CD4-positive, alpha-beta memory T cell (primary cell): ENCODE results near the gene RNASE7. TPM values are rescaled to one million over a fixed set of nuclear protein-coding genes. Genes with fewer than 3 reads are reported as not detected.
A peak's percentile ranks its signal among the peaks of the same experiment; 100 is the strongest.

ENCODE experiments used
- CTCF ChIA-PET: fragments of 350-600 bp; sonication (Branson Sonifier 250); formaldehyde crosslinking; loops from one replicate; lab custom pipeline; 2021; ENCODE audit warnings: inconsistent platforms; ENCODE audit not compliant: partially characterized antibody; lab: Charles Lee
- POLR2A ChIA-PET: fragments of 350-600 bp; sonication (Branson Sonifier 250); formaldehyde crosslinking; loops from one replicate; lab custom pipeline; 2021; ENCODE audit not compliant: partially characterized antibody; lab: Charles Lee
- DNase-seq, 5 donors: peaks; one replicate each; pipeline versions ENCODE4 v3.0.0 to v3.0.0-alpha.2; 2020 to 2022; ENCODE audit warnings: mixed read lengths in 1 of 5
- H3K27ac ChIP-seq: one replicate; pipeline ENCODE4 v1.7.0; 2013; ENCODE audit warnings: low read depth, low read length
- H3K27me3 ChIP-seq: 2 replicates; pipeline ENCODE4 v1.7.0; 2013; ENCODE audit warnings: mild to moderate bottlenecking, low read length, moderate library complexity; ENCODE audit not compliant: insufficient read depth
- H3K36me3 ChIP-seq: 2 replicates; pipeline ENCODE4 v1.7.0; 2013; ENCODE audit warnings: mild to moderate bottlenecking, low read length, moderate library complexity; ENCODE audit not compliant: insufficient read depth
- H3K4me1 ChIP-seq: 2 replicates; pipeline ENCODE4 v1.7.0; 2013; ENCODE audit warnings: mild to moderate bottlenecking, low read length, moderate library complexity; ENCODE audit not compliant: insufficient read depth
- H3K4me3 ChIP-seq, 2 donors: one replicate each; pipeline ENCODE4 v1.7.0; 2013; ENCODE audit warnings: low read length in 2 of 2, mild to moderate bottlenecking in 1 of 2
- H3K9me3 ChIP-seq, 2 donors: one replicate each; pipeline ENCODE4 v1.7.0; 2013; ENCODE audit warnings: low read length in 2 of 2, control low read depth in 1 of 2; ENCODE audit not compliant: control insufficient read depth in 1 of 2
- H3K27ac Mint-ChIP-seq, 7 donors: one replicate each; pipeline ENCODE4 v1.8.0; 2020 to 2021; ENCODE audit warnings: mixed read lengths in 7 of 7, mild to moderate bottlenecking in 6 of 7, inconsistent platforms in 3 of 7, moderate library complexity in 3 of 7
- H3K27me3 Mint-ChIP-seq, 2 donors: one replicate each; pipeline ENCODE4 v1.8.0; 2020 to 2021; ENCODE audit warnings: mixed read lengths in 2 of 2
- H3K36me3 Mint-ChIP-seq, 2 donors: one replicate each; pipeline ENCODE4 v1.8.0; 2020 to 2021; ENCODE audit warnings: mixed read lengths in 2 of 2, inconsistent platforms in 1 of 2, mild to moderate bottlenecking in 1 of 2
- H3K4me1 Mint-ChIP-seq, 4 donors: one replicate each; pipeline ENCODE4 v1.8.0; 2020 to 2021; ENCODE audit warnings: mixed read lengths in 4 of 4, mild to moderate bottlenecking in 1 of 4
- H3K4me3 Mint-ChIP-seq, 8 donors: one replicate each; pipeline ENCODE4 v1.8.0; 2020 to 2021; ENCODE audit warnings: mixed read lengths in 8 of 8, mild to moderate bottlenecking in 7 of 8, moderate library complexity in 6 of 8, inconsistent platforms in 3 of 8
- H3K9me3 Mint-ChIP-seq, 8 donors: one replicate each; pipeline ENCODE4 v1.8.0; 2020 to 2021; ENCODE audit warnings: mixed read lengths in 8 of 8, mild to moderate bottlenecking in 5 of 8, inconsistent platforms in 3 of 8, moderate library complexity in 1 of 8
- intact Hi-C: fragments of 100-400 bp; cut with micrococcal nuclease; formaldehyde crosslinking; loops from one replicate; pipeline ENCODE4 v1.15.1; 2023
- polyA plus RNA-seq, 2 donors: library from polyadenylated mRNA; unstranded; fragments of 300-500 nt; fragmentation: Illumina TruSeq; gene quantifications; one replicate each; pipeline ENCODE4 v1.2.3, GENCODE V29; 2021
- total RNA-seq, 2 experiments: library from RNA; stranded (reverse); gene quantifications; one replicate each; pipeline ENCODE4 v1.2.3, GENCODE V29; 2021

Gene RNASE7
- total and polyA plus RNA-seq, 4 experiments from 2014 or later = not detected

DNA sequence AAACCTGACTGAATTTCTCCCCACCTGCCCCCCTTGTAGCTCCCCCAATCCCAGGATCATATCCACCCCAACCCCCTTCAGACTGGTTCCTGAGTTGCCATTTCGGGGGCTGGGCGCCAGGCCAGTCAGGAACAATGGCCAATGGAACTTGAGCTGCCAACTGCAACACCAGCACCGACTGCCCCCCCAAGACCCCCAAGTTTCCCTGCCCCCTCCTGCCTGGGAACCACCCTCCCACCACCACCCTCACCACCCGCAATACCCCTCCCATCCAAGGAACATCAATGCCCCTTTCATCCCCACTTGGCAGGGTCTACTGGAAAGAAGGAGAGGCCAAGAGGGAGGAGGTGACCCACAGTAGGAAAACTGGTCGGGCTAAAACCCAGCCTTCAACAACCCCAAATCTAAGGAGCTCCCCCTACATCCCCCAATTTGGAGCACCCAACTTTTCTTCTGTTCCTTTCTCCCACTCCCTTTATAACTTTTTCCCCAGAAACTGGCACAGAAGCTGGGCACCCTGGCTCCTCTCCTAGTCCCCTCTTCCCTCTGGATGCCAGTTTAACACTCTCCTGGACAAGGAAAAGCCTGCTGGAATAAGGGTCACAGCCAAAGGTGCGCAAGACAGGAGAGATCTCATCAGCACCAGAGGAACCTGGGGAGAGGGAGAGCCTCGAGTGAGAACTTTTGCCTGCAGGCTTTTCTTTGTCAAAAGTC is 15.7 kb upstream of the RNASE7 start:
- H3K27me3 Mint-ChIP-seq = no peaks in the 10 kb centered on the region
- intact Hi-C loops = no loop called here
- peak overlapping the region; percentile 39 to 91 (median 56) for H3K4me3 Mint-ChIP-seq
- POLR2A ChIA-PET = interaction anchor here (0.8 kb wide), 1 partner anchor 71 kb away, joined by 3 read pairs; no protein-coding TSS in a partner anchor
- no peaks in the 10 kb centered on the region for H3K36me3 ChIP-seq
- H3K36me3 Mint-ChIP-seq = peaks cover 7 to 8% of the 10 kb centered on the region in 2 donors
- H3K27ac ChIP-seq = no peak overlapping the region
- H3K27me3 ChIP-seq = no peaks in the 10 kb centered on the region
- CTCF ChIA-PET = interaction anchor here (1.4 to 1.6 kb wide), 2 partner anchors 11 to 66 kb away, joined by 5 to 12 read pairs; no protein-coding TSS in a partner anchor
- peak overlapping the region; percentile 16 to 78 (median 51) for H3K27ac Mint-ChIP-seq
- peaks cover 20% of the 10 kb centered on the region for H3K4me1 ChIP-seq
- H3K4me3 ChIP-seq = no peak overlapping the region
- no peak for DNase-seq
- no peaks in the 10 kb centered on the region for H3K9me3 ChIP-seq
- peaks cover 12 to 33% (median 22%) of the 10 kb centered on the region in 4 donors for H3K4me1 Mint-ChIP-seq
- H3K9me3 Mint-ChIP-seq = peaks cover 0 to 2% (median 0%) of the 10 kb centered on the region in 8 donors

DNA sequence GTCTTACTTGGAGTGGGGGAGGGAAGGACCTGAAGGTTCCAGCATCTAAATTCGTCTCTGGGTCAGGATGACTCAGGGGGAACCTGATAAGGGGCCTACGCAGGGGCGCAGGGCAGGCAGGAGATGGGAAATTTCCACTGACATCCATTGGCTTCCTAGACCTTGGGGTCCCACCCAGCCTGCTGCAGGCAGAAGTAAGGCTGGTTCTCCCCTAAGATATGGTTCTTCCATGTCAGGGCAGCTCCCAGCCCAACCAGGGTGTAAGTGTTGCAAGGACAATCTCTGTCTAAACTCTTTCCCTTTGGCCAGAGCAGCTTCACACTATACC is 15.2 kb upstream of the RNASE7 start:
- Histone ChIP-seq H3K4me3 (no peak overlapping the region), H3K4me1 (peaks cover 20% of the 10 kb centered on the region), H3K27me3 (no peaks in the 10 kb centered on the region), H3K36me3 (no peaks in the 10 kb centered on the region), H3K27ac (no peak overlapping the region), H3K9me3 (no peaks in the 10 kb centered on the region)
- intact Hi-C loops = no loop called here
- peak overlapping the region in 6 of 8 donors; percentile 1 to 76 (median 32) for H3K4me3 Mint-ChIP-seq
- peaks cover 12 to 32% (median 22%) of the 10 kb centered on the region in 4 donors for H3K4me1 Mint-ChIP-seq
- peaks cover 0 to 1% of the 10 kb centered on the region in 2 donors for H3K27me3 Mint-ChIP-seq
- H3K9me3 Mint-ChIP-seq = peaks cover 0 to 2% (median 0%) of the 10 kb centered on the region in 8 donors
- H3K36me3 Mint-ChIP-seq = peaks cover 3 to 6% of the 10 kb centered on the region in 2 donors
- ChIA-PET CTCF (interaction anchor here (1.6 kb wide), 1 partner anchor 65 kb away, joined by 5 read pairs; no protein-coding TSS in a partner anchor), POLR2A (no interaction called here)
- peak overlapping the region in 6 of 7 donors; percentile 4 to 78 (median 63) for H3K27ac Mint-ChIP-seq
- DNase-seq = no peak

DNA sequence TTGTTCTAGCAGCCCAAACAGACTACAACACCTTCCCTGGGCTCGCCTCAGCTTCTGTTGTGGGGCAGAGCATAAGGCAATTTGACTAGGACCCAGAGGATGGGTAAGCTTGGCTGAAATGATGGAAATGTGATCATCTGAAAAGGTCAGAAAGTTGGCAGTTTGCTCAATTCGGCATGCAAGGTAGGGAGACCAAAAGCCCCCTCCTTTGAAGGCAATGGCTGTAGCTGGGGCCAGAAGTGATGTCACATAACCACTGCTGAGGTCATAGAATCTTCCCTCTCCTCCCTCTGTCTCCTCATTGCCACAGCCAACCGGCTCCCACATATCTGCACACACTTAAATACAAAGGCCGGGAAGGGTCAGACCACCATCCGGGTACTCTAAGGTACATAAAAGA is 12.2 kb upstream of the RNASE7 start, which contains the start of gene TPPP2:
Gene TPPP2 (plus strand): TSS at position 301 of the 400 bp plus-strand sequence. CDS start 365 bp downstream, outside the sequence.
- no peaks in the 10 kb centered on the region for H3K27me3 ChIP-seq
- Mint-ChIP-seq H3K4me3 (no peak within 1 kb of the TSS), H3K27me3 (peaks cover 1 to 3% of the 10 kb centered on the region in 2 donors), H3K36me3 (peaks cover 0 to 2% of the 10 kb centered on the region in 2 donors), H3K9me3 (peaks cover 0 to 2% (median 0%) of the 10 kb centered on the region in 8 donors), H3K4me1 (peaks cover 0 to 5% (median 2%) of the 10 kb centered on the region in 4 donors), H3K27ac (peak within 1 kb of the TSS in 1 of 7 donors; percentile 60)
- ChIA-PET POLR2A (interaction anchor here (1.1 kb wide), 1 partner anchor 8 kb away, joined by 3 read pairs; no protein-coding TSS in a partner anchor), CTCF (interaction anchor here (10.7 kb wide), 1 partner anchor 14 kb away, joined by 138 read pairs; no protein-coding TSS in a partner anchor)
- H3K9me3 ChIP-seq = no peaks in the 10 kb centered on the region
- H3K4me3 ChIP-seq = no peak within 1 kb of the TSS
- intact Hi-C loops = no loop called here
- no peak for DNase-seq
- H3K36me3 ChIP-seq = no peaks in the 10 kb centered on the region
- H3K4me1 ChIP-seq = no peaks in the 10 kb centered on the region
- no peak within 1 kb of the TSS for H3K27ac ChIP-seq

DNA sequence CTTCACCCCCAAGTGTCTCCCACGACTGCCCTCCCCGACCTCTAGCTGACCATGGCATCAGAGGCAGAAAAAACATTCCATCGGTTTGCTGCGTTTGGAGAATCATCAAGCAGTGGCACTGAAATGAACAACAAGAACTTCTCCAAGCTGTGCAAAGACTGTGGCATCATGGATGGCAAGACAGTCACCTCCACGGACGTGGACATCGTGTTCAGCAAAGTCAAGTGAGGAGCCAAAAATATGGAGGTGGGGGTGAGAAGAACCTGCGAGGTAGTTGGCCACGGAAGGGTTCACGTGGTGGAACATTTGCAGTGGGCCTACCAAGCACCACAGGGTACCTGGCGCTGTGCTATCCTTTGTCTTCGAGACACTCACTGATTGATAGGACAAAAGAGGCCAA is 11.6 kb upstream of the RNASE7 start:
- intact Hi-C loops = no loop called here
- H3K27ac Mint-ChIP-seq = peak overlapping the region in 1 of 7 donors; percentile 60

DNA sequence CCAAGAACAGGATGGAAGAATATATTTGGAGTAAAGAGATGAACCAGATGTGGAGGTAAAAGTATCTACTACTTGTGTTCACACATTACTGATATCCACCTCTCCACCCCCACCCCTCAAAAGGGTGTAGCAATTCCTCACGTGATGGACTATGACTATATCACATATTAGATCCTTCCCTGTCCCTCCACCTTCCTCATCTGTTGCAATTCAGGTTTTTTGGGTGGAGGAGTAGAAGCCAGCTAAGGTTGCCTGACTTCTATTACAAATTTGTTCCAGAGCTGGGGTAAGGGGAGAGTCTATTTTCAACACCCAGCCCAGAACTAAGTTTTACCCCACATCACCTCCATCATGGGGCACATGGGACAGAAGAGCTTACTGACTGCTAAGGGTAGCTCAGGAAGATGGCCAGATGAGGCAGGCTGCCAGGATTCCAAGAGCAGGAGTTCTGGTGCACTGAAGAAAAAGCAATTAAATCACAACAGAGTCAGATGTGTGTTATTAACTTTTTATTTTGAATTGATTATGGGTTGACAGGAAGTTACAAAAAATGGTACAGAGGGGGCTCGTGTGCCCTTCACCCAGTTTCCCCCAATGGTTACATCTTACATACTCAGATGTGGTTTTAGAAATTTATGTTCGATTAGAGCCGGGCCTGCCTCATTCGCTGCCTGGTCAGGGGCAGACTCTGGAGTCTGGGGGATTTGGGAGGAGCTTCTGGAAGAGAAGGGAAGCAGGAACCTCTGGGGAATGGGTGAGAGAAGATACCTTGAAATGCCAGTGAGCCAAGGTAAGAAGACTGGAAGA is 9.6 kb upstream of the RNASE7 start:
- peaks cover 1 to 3% of the 10 kb centered on the region in 2 donors for H3K27me3 Mint-ChIP-seq
- Histone ChIP-seq H3K9me3 (no peaks in the 10 kb centered on the region), H3K4me1 (no peaks in the 10 kb centered on the region), H3K4me3 (no peak overlapping the region), H3K27ac (no peak overlapping the region), H3K36me3 (no peaks in the 10 kb centered on the region), H3K27me3 (no peaks in the 10 kb centered on the region)
- ChIA-PET POLR2A (interaction anchor here (0.6 kb wide), 1 partner anchor 83 kb away, joined by 3 read pairs; no protein-coding TSS in a partner anchor), CTCF (interaction anchor here (1.4 to 10.7 kb wide), 7 partner anchors 8 to 72 kb away, joined by 3 to 138 read pairs (median 7); no protein-coding TSS in a partner anchor)
- H3K36me3 Mint-ChIP-seq = no peaks in the 10 kb centered on the region
- no peak overlapping the region for H3K27ac Mint-ChIP-seq
- intact Hi-C loops = no loop called here
- no peak overlapping the region for H3K4me3 Mint-ChIP-seq
- no peak for DNase-seq
- H3K9me3 Mint-ChIP-seq = peaks cover 0 to 2% (median 0%) of the 10 kb centered on the region in 8 donors
- no peaks in the 10 kb centered on the region for H3K4me1 Mint-ChIP-seq

More for the DNA sequence above, 11.6 kb upstream of the RNASE7 start:
- no peak for DNase-seq
- POLR2A ChIA-PET = interaction anchor here (1.1 kb wide), 1 partner anchor 9 kb away, joined by 3 read pairs; no protein-coding TSS in a partner anchor
- peaks cover 0 to 5% (median 2%) of the 10 kb centered on the region in 4 donors for H3K4me1 Mint-ChIP-seq
- no peak overlapping the region for H3K27ac ChIP-seq
- H3K36me3 Mint-ChIP-seq = no peaks in the 10 kb centered on the region
- CTCF ChIA-PET = interaction anchor here (10.7 kb wide), 1 partner anchor 15 kb away, joined by 138 read pairs; no protein-coding TSS in a partner anchor
- no peaks in the 10 kb centered on the region for H3K36me3 ChIP-seq
- peaks cover 0 to 2% (median 0%) of the 10 kb centered on the region in 8 donors for H3K9me3 Mint-ChIP-seq
- peaks cover 1 to 3% of the 10 kb centered on the region in 2 donors for H3K27me3 Mint-ChIP-seq
- no peak overlapping the region for H3K4me3 ChIP-seq
- no peaks in the 10 kb centered on the region for H3K27me3 ChIP-seq
- no peaks in the 10 kb centered on the region for H3K9me3 ChIP-seq
- H3K4me3 Mint-ChIP-seq = no peak overlapping the region
- H3K4me1 ChIP-seq = no peaks in the 10 kb centered on the region

DNA sequence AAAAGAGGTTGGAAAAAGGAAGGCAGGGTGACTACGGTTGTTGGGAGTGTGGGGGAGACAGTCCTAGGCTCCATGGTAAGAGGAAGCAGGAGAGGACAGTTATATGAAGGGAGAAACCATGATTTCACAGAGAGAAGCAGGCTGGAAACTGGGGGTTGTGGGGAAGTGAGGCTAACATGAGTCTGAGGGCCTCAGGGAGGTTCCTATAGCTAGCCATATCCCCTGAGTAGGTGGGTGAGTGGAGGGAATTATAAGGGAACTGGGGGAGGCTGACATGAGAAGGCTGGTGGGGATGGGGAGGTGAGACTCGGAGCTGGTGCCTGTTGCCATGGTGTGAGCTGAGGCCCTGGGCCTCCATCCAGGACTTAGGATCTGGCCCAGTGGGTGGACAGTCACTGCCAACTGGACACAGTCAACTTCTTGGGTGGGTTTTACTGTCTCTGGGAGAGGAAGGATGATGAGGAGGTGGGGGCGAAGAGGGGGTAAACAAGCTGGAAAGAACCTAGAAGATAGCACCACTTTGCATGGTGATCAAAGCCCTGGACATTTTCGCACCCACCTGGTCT is 8.9 kb upstream of the RNASE7 start:
- Histone ChIP-seq H3K27ac (no peak overlapping the region), H3K9me3 (no peaks in the 10 kb centered on the region), H3K4me3 (no peak overlapping the region), H3K36me3 (no peaks in the 10 kb centered on the region), H3K27me3 (no peaks in the 10 kb centered on the region), H3K4me1 (no peaks in the 10 kb centered on the region)
- no peak overlapping the region for H3K4me3 Mint-ChIP-seq
- CTCF ChIA-PET = interaction anchor here (1.3 to 10.7 kb wide), 6 partner anchors 10 to 71 kb away, joined by 3 to 138 read pairs (median 8); no protein-coding TSS in a partner anchor
- intact Hi-C loops = no loop called here
- POLR2A ChIA-PET = no interaction called here
- H3K27ac Mint-ChIP-seq = peak overlapping the region in 1 of 7 donors; percentile 74
- DNase-seq = no peak
- H3K9me3 Mint-ChIP-seq = peaks cover 0 to 2% (median 0%) of the 10 kb centered on the region in 8 donors
- peaks cover 1 to 3% of the 10 kb centered on the region in 2 donors for H3K27me3 Mint-ChIP-seq
- H3K36me3 Mint-ChIP-seq = no peaks in the 10 kb centered on the region
- no peaks in the 10 kb centered on the region for H3K4me1 Mint-ChIP-seq
